Fibroblast of lung (primary cell): Measurements from ENCODE around the gene BCAS1. TPM values are rescaled to one million over a fixed set of nuclear protein-coding genes. Genes with fewer than 3 reads are reported as not detected.

Source experiments
- DNase-seq, 2 donors: peaks; one replicate each; pipeline versions ENCODE4 v3.0.0 to v3.0.0-alpha.2; 2010; ENCODE audit warnings: low read depth in 2 of 2
- H2AFZ ChIP-seq: 2 replicates; pipeline ENCODE4 v1.5.1; 2012; ENCODE audit warnings: low read length, control low read depth, inconsistent platforms
- H3K27ac ChIP-seq: 2 replicates; pipeline ENCODE4 v1.5.1; 2011; ENCODE audit warnings: low read length, control low read depth; ENCODE audit not compliant: insufficient read depth
- H3K27me3 ChIP-seq: 2 replicates; pipeline ENCODE4 v1.5.1; 2011; ENCODE audit warnings: mild to moderate bottlenecking, low read length; ENCODE audit not compliant: control insufficient read depth, insufficient read depth
- H3K36me3 ChIP-seq: 2 replicates; pipeline ENCODE4 v1.5.1; 2011; ENCODE audit warnings: low read length; ENCODE audit not compliant: control insufficient read depth, insufficient read depth
- H3K4me1 ChIP-seq: 2 replicates; pipeline ENCODE4 v1.5.1; 2011; ENCODE audit warnings: low read length; ENCODE audit not compliant: control insufficient read depth, insufficient read depth; ENCODE audit errors: extremely low read depth
- H3K4me2 ChIP-seq: 2 replicates; pipeline ENCODE4 v1.5.1; 2011; ENCODE audit warnings: low read length, control low read depth; ENCODE audit not compliant: insufficient read depth; ENCODE audit errors: extremely low read depth
- H3K4me3 ChIP-seq, 4 experiments: fragments of 200-600 bp in 1 of 4; sonication (generic) in 1 of 4; replicated peaks in 1 of 4; 2 replicates each; pipeline ENCODE4 v1.5.1; 2011 to 2016; ENCODE audit warnings: low read length in 4 of 4, low read depth in 3 of 4, mild to moderate bottlenecking in 3 of 4, control low read depth in 2 of 4, inconsistent platforms in 1 of 4, mixed read lengths in 1 of 4; ENCODE audit not compliant: insufficient read depth in 1 of 4; ENCODE audit errors: control extremely low read depth in 1 of 4
- H3K79me2 ChIP-seq: 2 replicates; pipeline ENCODE4 v1.5.1; 2012; ENCODE audit warnings: mild to moderate bottlenecking, low read length, inconsistent platforms; ENCODE audit not compliant: control insufficient read depth, insufficient read depth
- H3K9ac ChIP-seq: 2 replicates; pipeline ENCODE4 v1.5.1; 2011; ENCODE audit warnings: mild to moderate bottlenecking, low read length, control low read depth; ENCODE audit not compliant: insufficient read depth
- H3K9me3 ChIP-seq: 2 replicates; pipeline ENCODE4 v1.5.1; 2012; ENCODE audit warnings: low read depth, low read length; ENCODE audit not compliant: control insufficient read depth, insufficient read depth
- H4K20me1 ChIP-seq: 2 replicates; pipeline ENCODE4 v1.5.1; 2011; ENCODE audit warnings: low read length; ENCODE audit not compliant: control insufficient read depth, insufficient read depth; ENCODE audit errors: extremely low read depth
- EZH2 ChIP-seq: IDR thresholded peaks from 2 replicates; pipeline ENCODE4 v1.5.1; 2012; ENCODE audit warnings: low read length, control low read depth, mild to moderate bottlenecking; ENCODE audit errors: missing control alignments
- polyA plus RNA-seq, 2 donors: library from polyadenylated mRNA; depleted of rRNA in 1 of 2; stranded (reverse) in 1 of 2; unstranded in 1 of 2; fragments of >200 nt; gene quantifications; 2 replicates each; pipeline ENCODE4 v1.2.1, GENCODE V29; 2011 to 2012; ENCODE audit warnings: missing spikeins in 1 of 2
- total RNA-seq: library from RNA; depleted of rRNA; stranded (reverse); fragments of >200 nt; gene quantifications from 2 replicates; pipeline ENCODE4 v1.2.1, GENCODE V29; 2014
- TF ChIP-seq, protein P1 (sequence below), 2 donors: IDR thresholded peaks in 1 of 2; conservative IDR thresholded peaks in 1 of 2; 1 replicate in 1 of 2; 2 replicates in 1 of 2; pipeline ENCODE4 v1.5.1; 2011 to 2012; ENCODE audit warnings: low read length in 2 of 2, control low read depth in 1 of 2, inconsistent platforms in 1 of 2, low read depth in 1 of 2, mild to moderate bottlenecking in 1 of 2

The BCAS1 gene
- total and polyA plus RNA-seq, 2 donors (not counting 1 experiment from before 2014, with no cell fraction given): 0.17 TPM; not detected in 1

DNA sequence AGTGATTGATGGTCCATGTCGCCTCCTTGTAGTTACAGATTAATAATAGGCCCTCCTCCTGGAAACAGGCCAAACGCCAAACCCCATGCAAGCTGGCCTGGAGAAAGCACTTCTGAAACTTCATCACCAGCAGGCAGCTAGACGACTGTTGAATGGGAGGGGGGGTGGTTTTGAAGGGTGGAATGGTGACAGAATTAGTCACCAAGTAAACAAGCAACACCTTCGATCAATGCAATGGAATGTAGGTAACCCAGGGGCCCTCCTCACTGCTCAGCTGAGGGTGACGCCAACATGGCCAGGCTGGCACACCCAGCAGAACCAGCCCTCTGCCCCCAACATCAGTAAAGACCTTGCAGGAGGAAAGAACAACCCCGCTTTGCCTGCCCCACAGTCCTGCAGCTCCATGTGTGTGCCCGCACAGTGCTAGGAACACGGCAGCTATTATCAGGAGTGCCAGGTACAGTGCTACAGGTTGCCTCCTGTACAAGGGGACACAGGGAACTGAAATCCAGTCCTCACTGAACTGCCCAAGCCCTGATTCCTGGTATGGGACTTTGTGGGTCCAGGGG, 2.7 kb downstream of the BCAS1 start:
- Histone ChIP-seq H3K4me3 (no peak overlapping the region), H4K20me1 (no peaks in the 10 kb centered on the region), H2AFZ (no peak overlapping the region), H3K4me2 (no peak overlapping the region), H3K27me3 (no peaks in the 10 kb centered on the region), H3K9me3 (no peaks in the 10 kb centered on the region), H3K79me2 (no peaks in the 10 kb centered on the region), H3K4me1 (no peaks in the 10 kb centered on the region), H3K36me3 (no peaks in the 10 kb centered on the region), H3K9ac (no peak overlapping the region), H3K27ac (no peak overlapping the region)
- no peak for TF ChIP-seq EZH2
- TF ChIP-seq, protein P1, sequence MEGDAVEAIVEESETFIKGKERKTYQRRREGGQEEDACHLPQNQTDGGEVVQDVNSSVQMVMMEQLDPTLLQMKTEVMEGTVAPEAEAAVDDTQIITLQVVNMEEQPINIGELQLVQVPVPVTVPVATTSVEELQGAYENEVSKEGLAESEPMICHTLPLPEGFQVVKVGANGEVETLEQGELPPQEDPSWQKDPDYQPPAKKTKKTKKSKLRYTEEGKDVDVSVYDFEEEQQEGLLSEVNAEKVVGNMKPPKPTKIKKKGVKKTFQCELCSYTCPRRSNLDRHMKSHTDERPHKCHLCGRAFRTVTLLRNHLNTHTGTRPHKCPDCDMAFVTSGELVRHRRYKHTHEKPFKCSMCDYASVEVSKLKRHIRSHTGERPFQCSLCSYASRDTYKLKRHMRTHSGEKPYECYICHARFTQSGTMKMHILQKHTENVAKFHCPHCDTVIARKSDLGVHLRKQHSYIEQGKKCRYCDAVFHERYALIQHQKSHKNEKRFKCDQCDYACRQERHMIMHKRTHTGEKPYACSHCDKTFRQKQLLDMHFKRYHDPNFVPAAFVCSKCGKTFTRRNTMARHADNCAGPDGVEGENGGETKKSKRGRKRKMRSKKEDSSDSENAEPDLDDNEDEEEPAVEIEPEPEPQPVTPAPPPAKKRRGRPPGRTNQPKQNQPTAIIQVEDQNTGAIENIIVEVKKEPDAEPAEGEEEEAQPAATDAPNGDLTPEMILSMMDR (conservative IDR thresholded peaks at IDR 0.05 in 1 of 2, IDR thresholded peaks at IDR 0.05 in 1 of 2; ENCODE audit: low read depth in 1 of 2, low read length in 2 of 2): no peak
- peak in 1 of 2 donors; percentile 76 for DNase-seq

DNA sequence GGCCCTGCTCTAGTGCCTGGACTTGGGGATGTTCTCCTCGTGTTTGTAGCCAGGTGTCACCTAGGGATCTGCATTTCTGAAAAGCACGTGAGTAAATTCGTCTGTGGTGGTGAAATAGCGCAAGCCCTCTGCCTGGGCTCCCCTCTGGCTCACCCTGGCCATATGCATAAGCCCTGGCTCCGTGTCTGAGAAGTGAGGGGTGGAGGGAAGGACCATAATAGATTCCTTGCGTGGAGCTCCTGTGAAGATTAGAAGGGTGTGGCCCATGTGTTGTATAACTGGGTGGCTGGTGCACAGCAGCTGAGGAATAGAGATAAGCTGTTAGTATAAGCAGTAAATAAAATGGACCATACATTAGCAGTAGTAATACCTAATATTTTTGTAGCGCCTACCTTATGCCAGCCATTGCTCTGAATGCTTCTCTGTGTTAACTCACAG, 4.8 kb downstream of the BCAS1 start:
- Histone ChIP-seq H3K4me1 (no peaks in the 10 kb centered on the region), H3K9ac (no peak overlapping the region), H3K27me3 (no peaks in the 10 kb centered on the region), H3K4me3 (no peak overlapping the region), H3K36me3 (no peaks in the 10 kb centered on the region), H4K20me1 (no peaks in the 10 kb centered on the region), H2AFZ (no peak overlapping the region), H3K27ac (no peak overlapping the region), H3K4me2 (no peak overlapping the region), H3K79me2 (no peaks in the 10 kb centered on the region), H3K9me3 (no peaks in the 10 kb centered on the region)
- no peak for TF ChIP-seq EZH2
- TF ChIP-seq, protein P1 (conservative IDR thresholded peaks at IDR 0.05 in 1 of 2, IDR thresholded peaks at IDR 0.05 in 1 of 2; ENCODE audit: low read depth in 1 of 2, low read length in 2 of 2): no peak
- DNase-seq: no peak

DNA sequence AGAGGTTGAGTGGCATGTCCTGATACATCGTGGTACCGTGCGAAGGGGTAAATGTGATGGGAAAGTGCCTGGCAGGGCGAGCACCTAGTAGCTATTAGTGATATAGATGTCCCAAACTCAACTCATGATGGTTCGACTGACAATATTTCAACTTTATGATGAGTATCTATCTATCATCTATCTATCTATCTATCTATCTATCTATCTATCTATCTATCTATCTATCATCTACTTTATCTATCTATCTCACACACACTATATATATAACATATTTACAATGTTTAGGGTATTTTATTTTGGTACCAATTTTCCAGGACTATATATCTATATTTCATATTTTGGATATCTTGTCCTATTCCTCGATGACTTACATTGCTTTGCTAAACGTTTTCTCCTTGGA, 5.5 kb downstream of the BCAS1 start:
- H3K4me2 ChIP-seq: no peak overlapping the region

More for the DNA sequence above, 5.5 kb downstream of the BCAS1 start:
- TF ChIP-seq EZH2: no peak
- TF ChIP-seq, protein P1 (conservative IDR thresholded peaks at IDR 0.05 in 1 of 2, IDR thresholded peaks at IDR 0.05 in 1 of 2; ENCODE audit: low read depth in 1 of 2, low read length in 2 of 2): no peak
- DNase-seq: no peak
- H3K4me1 ChIP-seq: no peaks in the 10 kb centered on the region
- H3K36me3 ChIP-seq: no peaks in the 10 kb centered on the region
- no peaks in the 10 kb centered on the region for H3K9me3 ChIP-seq
- H3K4me3 ChIP-seq: no peak overlapping the region
- no peaks in the 10 kb centered on the region for H4K20me1 ChIP-seq
- H3K27me3 ChIP-seq: no peaks in the 10 kb centered on the region
- H3K9ac ChIP-seq: no peak overlapping the region
- H3K79me2 ChIP-seq: no peaks in the 10 kb centered on the region
- H2AFZ ChIP-seq: no peak overlapping the region
- no peak overlapping the region for H3K27ac ChIP-seq
